Measurements from ENCODE around the gene SOX8. TPM values are rescaled to one million over a fixed set of nuclear protein-coding genes. Genes with fewer than 3 reads are reported as not detected.

The SOX8 gene
- total RNA-seq, 1 experiment from 2014 or later: not detected

DNA sequence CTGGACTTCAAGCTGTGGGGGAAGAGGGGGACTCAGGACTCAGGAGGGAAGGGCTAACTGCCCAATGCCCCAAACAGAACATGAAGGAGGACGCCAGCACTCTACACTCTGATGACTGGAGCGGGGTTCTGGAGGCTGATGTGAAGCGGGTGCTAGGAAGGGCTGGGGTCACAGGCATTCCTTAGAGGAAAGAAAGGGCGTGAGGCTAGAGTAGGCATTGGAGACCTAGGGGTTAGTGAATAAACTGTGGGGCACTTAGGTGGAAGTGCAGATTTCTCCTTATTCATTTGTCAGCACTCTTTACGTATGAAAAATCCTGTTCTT, 10.0 kb upstream of the SOX8 start:
- BruUV-seq (replicated peaks): no TSS peak
- CTCF ChIA-PET: no interaction called here
- peaks cover 8% of the 10 kb centered on the region; the same call in 1 of the 2 replicates for H3K79me2 ChIP-seq (ENCODE audit: low read depth)
- intact Hi-C loops (cut with micrococcal nuclease; ENCODE audit: unreplicated experiment): loop anchor here (5.0 to 10.0 kb wide), 2 partner anchors 157 to 259 kb away; no protein-coding TSS in a partner anchor
- no peak overlapping the region for H3K4me2 ChIP-seq
- no peak overlapping the region for H3K4me3 ChIP-seq
- no peak overlapping the region for H2AFZ ChIP-seq
- no peaks in the 10 kb centered on the region for H3K9me3 ChIP-seq (ENCODE audit: insufficient read depth, low read depth)
- H3K9me2 ChIP-seq (ENCODE audit: insufficient read depth): no peaks in the 10 kb centered on the region
- H3K4me1 ChIP-seq (replicated peaks; ENCODE audit: insufficient read depth): peaks cover 12% of the 10 kb centered on the region
- H3K27ac ChIP-seq: no peak overlapping the region
- POLR2A ChIA-PET (ENCODE audit: unreplicated experiment): no interaction called here
- no peak for DNase-seq
- H3K27me3 ChIP-seq (ENCODE audit: insufficient read depth, low read depth): peaks cover 36% of the 10 kb centered on the region
- TF ChIP-seq CTCF (conservative IDR thresholded peaks at IDR 0.05): no peak
- no peak for TF ChIP-seq EZH2 (IDR thresholded peaks at IDR 0.05; ENCODE audit: low read depth)
- no peaks in the 10 kb centered on the region; the same call in 1 of the 2 replicates for H4K20me1 ChIP-seq (ENCODE audit: insufficient read depth)
- H3F3A ChIP-seq (ENCODE audit: insufficient read depth, low read depth): peaks cover 6% of the 10 kb centered on the region; the same call in 1 of the 2 replicates
- no peaks in the 10 kb centered on the region for H3K36me3 ChIP-seq (ENCODE audit: low read depth)

- Histone ChIP-seq H3K36me3 (ENCODE audit: low read depth) (no peaks in the 10 kb centered on the region), H3K9me3 (ENCODE audit: insufficient read depth, low read depth) (no peaks in the 10 kb centered on the region), H2AFZ (no peak overlapping the region), H3K4me3 (no peak overlapping the region), H3K4me1 (replicated peaks; ENCODE audit: insufficient read depth) (peaks cover 12% of the 10 kb centered on the region), H3K4me2 (no peak overlapping the region), H3K9me2 (ENCODE audit: insufficient read depth) (no peaks in the 10 kb centered on the region), H3F3A (ENCODE audit: insufficient read depth, low read depth) (peaks cover 6% of the 10 kb centered on the region; the same call in 1 of the 2 replicates), H3K79me2 (ENCODE audit: low read depth) (peaks cover 8% of the 10 kb centered on the region; the same call in 1 of the 2 replicates), H3K27ac (no peak overlapping the region), H3K27me3 (ENCODE audit: insufficient read depth, low read depth) (peaks cover 40% of the 10 kb centered on the region), H4K20me1 (ENCODE audit: insufficient read depth) (no peaks in the 10 kb centered on the region; the same call in 1 of the 2 replicates)
- BruUV-seq (replicated peaks): no TSS peak
- POLR2A ChIA-PET (ENCODE audit: unreplicated experiment): no interaction called here
- no peak for TF ChIP-seq EZH2 (IDR thresholded peaks at IDR 0.05; ENCODE audit: low read depth)
- TF ChIP-seq CTCF (conservative IDR thresholded peaks at IDR 0.05): no peak
- intact Hi-C loops (cut with micrococcal nuclease; ENCODE audit: unreplicated experiment): loop anchor here (5.0 to 10.0 kb wide), 2 partner anchors 157 to 260 kb away; no protein-coding TSS in a partner anchor
- no peak for DNase-seq
- CTCF ChIA-PET: no interaction called here
Measured at GRCh38 chr16:971981-972315, 9.6 kb upstream of the SOX8 start.

DNA sequence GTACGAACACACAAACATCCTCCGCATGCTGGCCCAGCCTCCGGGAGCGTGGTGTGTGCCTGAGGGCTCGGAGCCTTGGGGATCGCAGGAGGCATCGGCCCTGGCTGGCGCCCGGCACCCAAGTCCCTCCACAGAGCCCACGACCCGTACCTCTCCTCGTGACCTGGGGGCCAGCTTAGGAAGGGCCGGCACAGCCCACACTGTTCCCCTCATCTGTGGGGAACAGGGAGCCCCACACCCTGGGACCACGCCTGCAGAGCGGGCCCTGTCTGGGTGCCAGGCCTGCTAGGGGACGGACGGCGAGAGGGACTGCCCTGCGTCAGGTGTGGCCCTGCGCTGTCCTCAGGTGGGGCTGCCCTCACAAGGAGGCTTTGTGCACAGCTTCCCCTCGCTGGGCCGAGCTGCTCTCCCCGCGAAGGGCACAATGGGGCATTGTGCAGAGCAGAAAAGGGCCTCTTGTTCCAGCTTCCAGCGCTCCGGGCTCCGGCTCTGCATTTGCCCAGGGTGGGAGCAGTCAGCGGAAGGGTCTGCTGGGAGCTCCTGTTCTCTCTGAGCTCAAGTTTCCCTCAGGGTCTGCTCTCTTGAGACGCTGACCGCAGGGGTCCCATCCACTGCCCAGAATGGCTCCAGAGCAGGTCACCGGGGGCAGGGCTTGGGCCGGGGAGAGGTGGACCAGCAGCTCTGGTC, 9.1 kb upstream of the SOX8 start:
- Histone ChIP-seq H2AFZ (no peak overlapping the region), H3K4me3 (no peak overlapping the region), H3K27me3 (ENCODE audit: insufficient read depth, low read depth) (peaks cover 45% of the 10 kb centered on the region), H3K4me1 (replicated peaks; ENCODE audit: insufficient read depth) (peaks cover 12% of the 10 kb centered on the region), H3F3A (ENCODE audit: insufficient read depth, low read depth) (peaks cover 6% of the 10 kb centered on the region; the same call in 1 of the 2 replicates), H3K27ac (no peak overlapping the region), H3K36me3 (ENCODE audit: low read depth) (no peaks in the 10 kb centered on the region), H3K9me2 (ENCODE audit: insufficient read depth) (no peaks in the 10 kb centered on the region), H3K4me2 (no peak overlapping the region), H4K20me1 (ENCODE audit: insufficient read depth) (no peaks in the 10 kb centered on the region; the same call in 1 of the 2 replicates), H3K9me3 (ENCODE audit: insufficient read depth, low read depth) (no peaks in the 10 kb centered on the region), H3K79me2 (ENCODE audit: low read depth) (peaks cover 8% of the 10 kb centered on the region; the same call in 1 of the 2 replicates)
- BruUV-seq (replicated peaks): no TSS peak
- intact Hi-C loops (cut with micrococcal nuclease; ENCODE audit: unreplicated experiment): loop anchor here (5.0 to 10.0 kb wide), 2 partner anchors 158 to 260 kb away; no protein-coding TSS in a partner anchor
- ChIA-PET POLR2A (ENCODE audit: unreplicated experiment) (no interaction called here), CTCF (no interaction called here)
- no peak for DNase-seq
- TF ChIP-seq EZH2 (IDR thresholded peaks at IDR 0.05; ENCODE audit: low read depth): no peak
- TF ChIP-seq CTCF (conservative IDR thresholded peaks at IDR 0.05): no peak

All from PC-9 (cell line).